Fibroblast of pulmonary artery (primary cell): Measurements from ENCODE around the gene SIGLEC11.
"Not testable (repeated sequence)": the region's sequence is repeated elsewhere in the genome, so short reads cannot be mapped to it uniquely, and the experiment has no call there.

Experiments used
- DNase-seq: peaks from one replicate; pipeline ENCODE4 v3.0.0-alpha.2; 2010; ENCODE audit warnings: low read depth
- H3K4me3 ChIP-seq: replicated peaks from 2 replicates; pipeline ENCODE4 v1.5.1; 2011; ENCODE audit warnings: low read depth, mild to moderate bottlenecking, control low read depth, low read length, moderate library complexity
- TF ChIP-seq, protein P1 (sequence below): IDR thresholded peaks from 2 replicates; pipeline ENCODE4 v1.5.1; 2011; ENCODE audit warnings: mild to moderate bottlenecking, control low read depth, low read length, inconsistent platforms; ENCODE audit errors: missing control alignments

The SIGLEC11 gene, protein sequence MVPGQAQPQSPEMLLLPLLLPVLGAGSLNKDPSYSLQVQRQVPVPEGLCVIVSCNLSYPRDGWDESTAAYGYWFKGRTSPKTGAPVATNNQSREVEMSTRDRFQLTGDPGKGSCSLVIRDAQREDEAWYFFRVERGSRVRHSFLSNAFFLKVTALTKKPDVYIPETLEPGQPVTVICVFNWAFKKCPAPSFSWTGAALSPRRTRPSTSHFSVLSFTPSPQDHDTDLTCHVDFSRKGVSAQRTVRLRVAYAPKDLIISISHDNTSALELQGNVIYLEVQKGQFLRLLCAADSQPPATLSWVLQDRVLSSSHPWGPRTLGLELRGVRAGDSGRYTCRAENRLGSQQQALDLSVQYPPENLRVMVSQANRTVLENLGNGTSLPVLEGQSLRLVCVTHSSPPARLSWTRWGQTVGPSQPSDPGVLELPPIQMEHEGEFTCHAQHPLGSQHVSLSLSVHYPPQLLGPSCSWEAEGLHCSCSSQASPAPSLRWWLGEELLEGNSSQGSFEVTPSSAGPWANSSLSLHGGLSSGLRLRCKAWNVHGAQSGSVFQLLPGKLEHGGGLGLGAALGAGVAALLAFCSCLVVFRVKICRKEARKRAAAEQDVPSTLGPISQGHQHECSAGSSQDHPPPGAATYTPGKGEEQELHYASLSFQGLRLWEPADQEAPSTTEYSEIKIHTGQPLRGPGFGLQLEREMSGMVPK

DNA sequence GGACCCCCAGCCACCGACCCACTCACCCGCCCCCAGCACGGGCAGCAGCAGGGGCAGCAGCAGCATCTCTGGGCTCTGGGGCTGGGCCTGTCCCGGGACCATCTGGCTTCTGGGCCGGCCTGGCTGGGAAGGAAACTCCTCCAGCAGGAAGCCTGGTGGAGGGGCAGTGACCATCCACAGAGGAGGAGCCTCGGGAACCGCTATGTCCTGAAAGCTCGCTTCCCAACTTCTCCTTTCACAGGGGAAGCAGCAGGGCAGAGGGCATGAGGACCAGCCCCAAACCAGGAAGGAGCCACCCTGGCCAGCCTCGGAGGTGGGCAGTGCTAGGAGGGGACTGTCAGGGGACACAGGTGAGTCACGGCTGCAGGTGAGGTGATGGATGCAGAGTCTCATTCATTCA is at the start of gene SIGLEC11:
SIGLEC11 (minus strand) TSS at position 193 of the 400 bp plus-strand sequence; CDS start at position 102, 91 bp downstream.
- DNase-seq, H3K4me3 ChIP-seq: not testable (repeated sequence)

DNA sequence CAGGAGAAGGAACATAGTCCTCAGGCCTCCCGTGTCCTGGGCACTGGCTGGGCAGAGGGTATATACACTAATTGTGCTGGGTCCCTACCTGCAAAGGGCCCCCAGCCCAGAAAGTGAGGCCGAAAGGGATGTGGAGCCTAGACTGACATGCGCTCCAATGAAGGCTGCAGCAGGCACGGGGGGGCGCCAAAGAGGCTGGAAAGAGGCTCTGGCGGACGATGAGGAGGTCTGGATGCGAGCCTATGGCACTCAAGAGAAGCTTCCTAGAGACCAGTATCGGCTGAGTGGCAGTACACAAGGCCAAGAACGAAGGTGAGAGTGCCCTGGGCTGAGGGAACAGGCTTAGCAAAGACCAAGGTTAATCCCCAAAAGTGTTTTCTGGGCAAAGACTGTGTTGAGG is 47.6 kb upstream of the SIGLEC11 start:
- TF ChIP-seq, protein P1, sequence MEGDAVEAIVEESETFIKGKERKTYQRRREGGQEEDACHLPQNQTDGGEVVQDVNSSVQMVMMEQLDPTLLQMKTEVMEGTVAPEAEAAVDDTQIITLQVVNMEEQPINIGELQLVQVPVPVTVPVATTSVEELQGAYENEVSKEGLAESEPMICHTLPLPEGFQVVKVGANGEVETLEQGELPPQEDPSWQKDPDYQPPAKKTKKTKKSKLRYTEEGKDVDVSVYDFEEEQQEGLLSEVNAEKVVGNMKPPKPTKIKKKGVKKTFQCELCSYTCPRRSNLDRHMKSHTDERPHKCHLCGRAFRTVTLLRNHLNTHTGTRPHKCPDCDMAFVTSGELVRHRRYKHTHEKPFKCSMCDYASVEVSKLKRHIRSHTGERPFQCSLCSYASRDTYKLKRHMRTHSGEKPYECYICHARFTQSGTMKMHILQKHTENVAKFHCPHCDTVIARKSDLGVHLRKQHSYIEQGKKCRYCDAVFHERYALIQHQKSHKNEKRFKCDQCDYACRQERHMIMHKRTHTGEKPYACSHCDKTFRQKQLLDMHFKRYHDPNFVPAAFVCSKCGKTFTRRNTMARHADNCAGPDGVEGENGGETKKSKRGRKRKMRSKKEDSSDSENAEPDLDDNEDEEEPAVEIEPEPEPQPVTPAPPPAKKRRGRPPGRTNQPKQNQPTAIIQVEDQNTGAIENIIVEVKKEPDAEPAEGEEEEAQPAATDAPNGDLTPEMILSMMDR, result peak; percentile 14
- no peak for DNase-seq
- H3K4me3 ChIP-seq, result no peak overlapping the region

DNA sequence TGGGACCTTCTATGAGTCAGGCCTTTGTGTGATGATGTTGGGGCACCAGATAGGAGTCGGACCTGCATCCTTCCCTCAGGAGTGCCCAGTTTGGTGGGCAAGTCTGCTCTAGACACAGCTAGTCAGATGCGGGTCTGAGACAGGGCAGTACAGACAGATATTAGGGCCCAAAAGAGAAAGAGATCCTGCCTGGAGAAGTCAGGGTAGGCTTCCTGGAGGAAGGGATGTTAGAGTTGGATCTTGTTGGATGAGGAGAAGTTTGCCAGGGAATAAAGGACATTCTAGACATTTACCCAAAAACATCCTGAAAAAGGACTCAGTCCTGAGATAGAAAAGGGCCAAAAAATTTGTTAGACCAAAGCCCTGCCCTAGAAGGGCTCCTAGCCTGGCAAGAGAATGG is 47.0 kb upstream of the SIGLEC11 start:
- DNase-seq, result no peak
- TF ChIP-seq, protein P1, result no peak
- H3K4me3 ChIP-seq, result no peak overlapping the region

DNA sequence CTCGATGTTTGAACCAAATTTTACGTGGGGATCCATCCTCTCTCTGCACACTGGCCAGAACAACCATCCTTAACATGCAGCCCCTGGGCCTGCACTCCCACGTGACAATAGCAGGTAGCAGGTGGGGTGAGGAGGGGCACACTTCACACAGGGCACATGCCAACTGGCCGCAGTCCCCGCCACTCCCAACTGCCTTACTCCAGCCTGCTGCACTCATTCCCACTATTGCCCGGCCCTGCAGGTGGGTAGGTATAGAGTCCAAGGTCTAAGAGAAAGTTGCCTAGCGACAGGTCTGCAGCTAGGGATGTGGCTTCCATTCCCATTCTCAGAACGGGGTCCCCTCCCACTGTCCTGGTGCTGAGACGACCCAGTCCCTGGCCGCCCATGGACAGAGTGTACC is 46.2 kb upstream of the SIGLEC11 start:
- DNase-seq, result no peak
- TF ChIP-seq, protein P1, result no peak
- H3K4me3 ChIP-seq, result no peak overlapping the region

DNA sequence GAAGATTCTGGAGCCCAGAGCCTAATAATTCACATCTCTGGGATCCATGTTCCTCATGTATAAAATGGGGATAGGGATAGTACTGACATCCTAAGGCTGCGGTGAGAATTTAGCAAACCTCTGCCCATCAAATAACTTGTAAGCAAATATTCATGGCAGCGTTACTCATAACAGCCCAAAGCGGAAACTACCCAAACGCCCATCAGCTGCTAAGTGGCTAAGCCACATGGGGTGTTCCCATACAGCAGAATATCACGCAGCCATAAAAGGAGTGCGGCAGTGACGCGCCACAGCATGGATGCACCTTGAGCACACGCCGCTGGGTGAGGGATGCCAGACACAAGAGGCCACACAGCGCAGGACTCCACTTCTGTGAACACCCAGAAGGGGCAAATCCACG is 44.5 kb upstream of the SIGLEC11 start:
- DNase-seq, result no peak
- H3K4me3 ChIP-seq, result no peak overlapping the region
- TF ChIP-seq, protein P1, result no peak

DNA sequence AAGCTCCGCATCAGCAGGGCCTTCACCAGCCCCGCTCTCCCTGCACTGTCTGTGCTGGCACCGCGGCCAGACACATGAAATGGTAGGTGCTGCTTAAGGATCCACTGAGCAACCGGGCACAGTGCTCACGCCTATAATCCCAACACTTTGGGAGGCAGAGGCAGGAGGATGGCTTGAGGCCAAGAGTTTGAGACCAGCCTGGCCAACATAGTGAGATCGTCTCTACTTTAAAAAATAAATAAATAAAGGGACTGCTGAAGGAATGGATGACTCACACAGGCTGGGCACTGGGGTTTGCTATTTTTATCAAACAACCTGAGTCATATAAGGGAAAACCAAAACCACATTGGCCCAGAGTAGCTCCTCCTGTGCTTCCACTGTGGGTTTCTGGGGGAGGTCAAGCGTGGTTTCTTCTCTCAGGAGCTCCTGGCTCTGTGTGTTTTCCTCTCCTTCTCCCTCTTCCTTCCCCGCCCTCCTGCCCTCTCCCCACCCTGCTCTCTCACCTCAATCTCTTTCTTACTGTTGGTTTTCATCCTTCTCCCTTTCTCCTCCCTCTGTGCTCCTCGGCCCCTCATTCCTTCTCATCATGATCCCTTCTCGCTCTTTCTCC is 42.9 kb upstream of the SIGLEC11 start:
- no peak overlapping the region for H3K4me3 ChIP-seq
- DNase-seq, result peak; percentile 95
- TF ChIP-seq, protein P1, result no peak

DNA sequence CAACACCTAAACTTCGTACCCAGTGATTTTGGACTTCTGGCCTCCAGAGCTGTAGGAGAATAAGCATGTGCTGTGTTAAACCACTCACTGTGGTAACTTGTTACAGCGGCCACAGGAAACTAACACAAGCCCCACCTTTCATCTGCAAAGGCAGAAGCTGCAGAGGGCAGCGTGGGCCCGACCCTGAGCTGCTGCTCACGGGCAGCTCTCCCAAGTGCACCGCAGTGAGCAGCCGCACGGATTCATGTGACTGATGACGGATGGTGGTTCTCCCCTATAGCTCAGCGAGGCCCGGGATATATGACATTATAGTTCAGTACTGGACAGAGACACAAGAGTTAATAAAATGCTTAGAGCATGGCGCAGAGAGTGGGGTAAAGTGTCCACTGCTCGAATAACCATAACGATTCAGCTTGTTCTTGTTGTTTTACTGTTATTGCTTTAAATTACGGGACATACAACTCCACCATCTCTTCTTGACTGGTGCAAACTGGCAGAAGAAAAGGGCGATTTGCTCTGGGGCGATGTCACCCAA is 42.3 kb upstream of the SIGLEC11 start:
- TF ChIP-seq, protein P1, result no peak
- H3K4me3 ChIP-seq, result no peak overlapping the region
- DNase-seq, result no peak
